Mucosa of stomach (tissue), 1 donor: Measurements from ENCODE around the gene OPCML.

Source experiments
- H3K27me3 ChIP-seq: one replicate; pipeline ENCODE4 v1.7.0; 2013; ENCODE audit warnings: mild to moderate bottlenecking, low read length; ENCODE audit not compliant: control insufficient read depth, insufficient read depth
- H3K36me3 ChIP-seq: one replicate; pipeline ENCODE4 v1.7.0; 2013; ENCODE audit warnings: low read length; ENCODE audit not compliant: control insufficient read depth, insufficient read depth
- H3K4me1 ChIP-seq: one replicate; pipeline ENCODE4 v1.7.0; 2013; ENCODE audit warnings: mild to moderate bottlenecking, low read length; ENCODE audit not compliant: control insufficient read depth, insufficient read depth
- H3K4me3 ChIP-seq: one replicate; pipeline ENCODE4 v1.7.0; 2013; ENCODE audit warnings: low read length
- H3K9ac ChIP-seq: one replicate; pipeline ENCODE4 v1.7.0; 2013; ENCODE audit warnings: mild to moderate bottlenecking, low read length, moderate library complexity
- H3K9me3 ChIP-seq: one replicate; pipeline ENCODE4 v1.7.0; 2013; ENCODE audit warnings: mild to moderate bottlenecking, low read length, moderate library complexity; ENCODE audit not compliant: control insufficient read depth
- donor health status: Pancreatic carcinoma.

Gene OPCML

DNA sequence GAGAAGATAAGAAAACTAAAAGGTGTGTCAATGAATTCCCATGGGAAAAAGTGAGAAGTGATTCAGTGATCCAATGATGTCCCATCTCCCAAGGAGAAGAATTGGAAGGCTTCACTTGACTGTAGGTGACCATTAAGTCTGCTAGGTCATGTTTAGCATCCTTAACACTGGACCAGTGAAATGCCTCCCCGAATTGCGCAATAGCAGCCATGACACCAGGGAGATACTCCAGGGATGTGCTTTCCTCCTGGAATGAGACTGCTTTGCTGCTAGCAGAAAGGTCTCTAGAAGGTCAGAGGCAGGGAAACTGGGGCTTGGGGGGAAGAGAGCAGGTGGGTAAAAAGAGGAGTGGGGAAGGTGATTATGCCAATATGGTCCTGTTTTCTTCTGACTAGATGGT, 364.3 kb downstream of the OPCML start:
- Histone ChIP-seq H3K4me1 (peaks cover 4% of the 10 kb centered on the region), H3K9ac (no peak overlapping the region), H3K4me3 (no peak overlapping the region), H3K9me3 (no peaks in the 10 kb centered on the region), H3K27me3 (no peaks in the 10 kb centered on the region), H3K36me3 (no peaks in the 10 kb centered on the region)

- peaks cover 15% of the 10 kb centered on the region for H3K4me1 ChIP-seq
- no peaks in the 10 kb centered on the region for H3K9me3 ChIP-seq
- H3K4me3 ChIP-seq: no peak overlapping the region
- no peak overlapping the region for H3K9ac ChIP-seq
- H3K36me3 ChIP-seq: no peaks in the 10 kb centered on the region
- H3K27me3 ChIP-seq: no peaks in the 10 kb centered on the region
Measured at GRCh38 chr11:133166662-133167061, 365.6 kb downstream of the OPCML start.

DNA sequence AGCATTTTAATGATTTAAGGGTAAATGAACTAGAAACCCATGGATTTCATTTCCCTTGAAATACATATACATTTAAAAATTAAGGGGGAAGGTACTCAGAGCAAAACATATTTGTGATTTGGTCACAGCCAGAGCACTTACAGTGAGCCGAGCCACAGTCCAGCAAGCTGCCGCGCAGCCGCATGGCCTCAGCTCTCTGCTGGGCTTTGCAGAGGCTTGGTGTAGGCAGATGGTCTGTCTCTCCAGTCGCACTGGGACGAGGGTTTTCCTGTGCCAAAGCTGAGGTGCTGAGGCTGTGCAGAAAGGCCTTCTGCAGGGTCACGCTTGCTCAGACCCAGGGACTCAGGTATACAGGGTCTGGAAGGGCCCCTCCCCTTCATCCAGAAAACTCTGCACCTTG, 367.3 kb downstream of the OPCML start:
- no peaks in the 10 kb centered on the region for H3K9me3 ChIP-seq
- no peaks in the 10 kb centered on the region for H3K27me3 ChIP-seq
- no peak overlapping the region for H3K4me3 ChIP-seq
- peaks cover 15% of the 10 kb centered on the region for H3K4me1 ChIP-seq
- no peaks in the 10 kb centered on the region for H3K36me3 ChIP-seq
- no peak overlapping the region for H3K9ac ChIP-seq

DNA sequence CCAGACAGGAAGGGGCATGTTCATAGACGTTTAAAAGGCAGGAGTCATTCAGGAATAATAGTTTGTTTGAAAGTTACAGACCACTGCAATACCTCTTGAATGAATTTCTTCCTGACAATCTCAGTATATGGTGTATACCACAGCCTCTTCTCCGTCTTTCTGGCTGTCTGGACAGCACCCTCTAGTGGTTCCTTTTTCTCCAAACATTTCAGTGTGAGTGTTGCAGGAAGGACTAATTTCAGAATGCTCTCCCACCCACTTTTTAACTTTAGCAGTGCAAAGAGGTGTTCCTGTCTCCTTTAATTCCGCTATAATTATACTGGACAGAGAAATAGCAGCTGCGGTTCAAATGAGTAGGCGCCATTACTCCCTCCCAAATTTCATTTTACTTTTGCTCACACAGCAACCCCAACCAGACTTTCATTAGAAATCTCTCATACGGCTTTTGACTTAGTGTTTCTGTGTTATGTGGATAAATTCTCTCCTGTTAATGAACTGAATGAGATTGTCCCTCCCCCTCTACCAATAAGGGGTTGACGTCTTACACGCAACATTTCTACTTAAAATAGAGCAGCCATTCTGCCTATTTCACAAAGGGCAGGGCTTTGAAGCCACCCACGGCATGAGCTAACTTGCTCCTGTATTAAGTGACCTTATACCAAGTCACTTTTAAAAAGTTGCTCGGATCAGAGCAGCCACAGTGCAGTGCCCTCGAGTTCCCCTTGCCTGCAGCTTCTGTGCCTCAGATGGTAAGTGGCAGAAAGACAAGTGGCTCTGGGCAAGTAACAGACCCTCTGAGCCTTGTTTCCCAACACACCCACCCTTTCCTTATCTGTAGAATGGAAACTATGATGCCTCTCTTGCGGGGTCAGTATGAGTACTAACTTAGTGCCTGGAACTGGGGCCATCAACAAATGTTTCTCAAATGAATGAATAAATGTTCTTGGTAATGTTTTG, 368.6 kb downstream of the OPCML start:
- no peaks in the 10 kb centered on the region for H3K9me3 ChIP-seq
- H3K4me1 ChIP-seq: peaks cover 15% of the 10 kb centered on the region
- H3K4me3 ChIP-seq: no peak overlapping the region
- no peak overlapping the region for H3K9ac ChIP-seq
- no peaks in the 10 kb centered on the region for H3K36me3 ChIP-seq
- no peaks in the 10 kb centered on the region for H3K27me3 ChIP-seq

- Histone ChIP-seq H3K9me3 (no peaks in the 10 kb centered on the region), H3K9ac (peak overlapping the region; percentile 5), H3K27me3 (peaks cover 5% of the 10 kb centered on the region), H3K4me1 (peaks cover 15% of the 10 kb centered on the region), H3K4me3 (no peak overlapping the region), H3K36me3 (no peaks in the 10 kb centered on the region)
Measured at GRCh38 chr11:133162227-133162626, 370.1 kb downstream of the OPCML start.

DNA sequence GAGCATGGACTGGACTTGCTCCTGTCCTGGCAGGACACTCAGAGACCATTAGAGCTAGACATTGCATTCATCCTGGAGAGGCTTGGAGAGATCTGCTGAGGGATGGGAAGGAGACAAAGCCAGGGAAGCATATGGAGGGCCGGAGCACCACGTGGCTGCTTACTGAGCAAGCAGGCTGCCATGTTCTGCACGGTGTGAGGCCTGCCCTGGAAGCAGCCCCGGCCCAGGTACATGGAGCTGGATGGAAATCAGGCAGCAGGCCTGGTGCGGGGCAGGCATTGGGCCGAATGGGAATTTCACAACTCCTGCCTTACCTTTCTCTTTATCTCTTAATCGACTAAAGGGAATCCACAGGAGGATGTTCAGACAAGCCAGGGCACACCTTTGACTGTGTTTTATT, 371.5 kb downstream of the OPCML start:
- H3K36me3 ChIP-seq: no peaks in the 10 kb centered on the region
- H3K27me3 ChIP-seq: peaks cover 14% of the 10 kb centered on the region

GRCh38 chr11:133156986-133157745, 375.1 kb downstream of the OPCML start:
- H3K9me3 ChIP-seq: no peaks in the 10 kb centered on the region
- peaks cover 18% of the 10 kb centered on the region for H3K27me3 ChIP-seq
- H3K36me3 ChIP-seq: no peaks in the 10 kb centered on the region
- H3K9ac ChIP-seq: no peak overlapping the region
- H3K4me3 ChIP-seq: no peak overlapping the region
- H3K4me1 ChIP-seq: peaks cover 3% of the 10 kb centered on the region

More for the DNA sequence above, 371.5 kb downstream of the OPCML start:
- H3K4me3 ChIP-seq: no peak overlapping the region
- H3K9me3 ChIP-seq: no peaks in the 10 kb centered on the region
- peaks cover 15% of the 10 kb centered on the region for H3K4me1 ChIP-seq
- H3K9ac ChIP-seq: no peak overlapping the region

- H3K4me3 ChIP-seq: no peak overlapping the region
- no peak overlapping the region for H3K9ac ChIP-seq
- H3K9me3 ChIP-seq: no peaks in the 10 kb centered on the region
- peaks cover 18% of the 10 kb centered on the region for H3K27me3 ChIP-seq
- H3K4me1 ChIP-seq: no peaks in the 10 kb centered on the region
- no peaks in the 10 kb centered on the region for H3K36me3 ChIP-seq
Measured at GRCh38 chr11:133154781-133155180, 377.5 kb downstream of the OPCML start.

DNA sequence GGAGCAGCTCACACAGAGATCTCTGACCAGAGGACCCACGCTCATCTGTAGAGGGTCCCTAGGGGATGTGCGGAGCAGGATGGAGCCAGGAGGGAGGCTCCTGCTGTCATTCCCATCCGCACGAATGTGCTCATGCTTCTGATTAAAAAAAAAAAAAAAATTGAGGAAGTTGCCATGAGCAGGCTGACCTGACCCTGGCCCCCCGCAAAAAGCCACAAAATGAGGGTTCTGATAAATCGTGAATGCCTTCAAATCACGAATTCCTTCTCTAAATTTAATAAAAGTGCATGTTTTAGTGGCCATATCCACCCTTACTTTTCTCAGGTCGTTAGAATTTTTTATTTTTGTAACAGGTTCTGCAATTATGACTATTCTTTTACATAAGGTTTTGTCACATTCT, 378.2 kb downstream of the OPCML start:
- Histone ChIP-seq H3K9ac (no peak overlapping the region), H3K27me3 (peaks cover 18% of the 10 kb centered on the region), H3K9me3 (no peaks in the 10 kb centered on the region), H3K4me3 (no peak overlapping the region), H3K4me1 (no peaks in the 10 kb centered on the region), H3K36me3 (no peaks in the 10 kb centered on the region)

GRCh38 chr11:133153031-133153430, 379.3 kb downstream of the OPCML start:
- Histone ChIP-seq H3K9me3 (no peaks in the 10 kb centered on the region), H3K36me3 (no peaks in the 10 kb centered on the region), H3K9ac (no peak overlapping the region), H3K4me1 (no peaks in the 10 kb centered on the region), H3K27me3 (peaks cover 18% of the 10 kb centered on the region), H3K4me3 (no peak overlapping the region)

DNA sequence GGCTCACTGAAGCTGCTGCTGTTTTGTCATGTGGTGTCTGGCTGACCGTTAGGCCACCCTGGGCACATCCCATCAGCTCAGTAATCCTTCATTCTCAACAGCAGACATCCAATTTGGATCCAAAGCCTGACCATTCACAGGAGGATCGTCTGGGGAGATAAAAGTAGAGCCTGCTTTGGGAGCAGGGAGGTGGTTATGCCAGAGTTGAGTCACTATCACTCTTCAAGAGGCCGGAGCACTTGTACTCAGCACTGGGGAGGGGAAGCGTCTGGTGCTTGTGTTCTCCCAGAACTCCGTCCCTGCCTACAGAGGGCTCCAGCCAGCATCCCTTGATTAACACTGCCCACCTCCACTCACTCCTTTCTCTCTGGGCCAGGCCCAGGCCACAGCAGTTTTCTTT, 382.6 kb downstream of the OPCML start:
- Histone ChIP-seq H3K36me3 (no peaks in the 10 kb centered on the region), H3K27me3 (peaks cover 4% of the 10 kb centered on the region), H3K4me1 (no peaks in the 10 kb centered on the region), H3K9me3 (no peaks in the 10 kb centered on the region), H3K4me3 (no peak overlapping the region), H3K9ac (no peak overlapping the region)

DNA sequence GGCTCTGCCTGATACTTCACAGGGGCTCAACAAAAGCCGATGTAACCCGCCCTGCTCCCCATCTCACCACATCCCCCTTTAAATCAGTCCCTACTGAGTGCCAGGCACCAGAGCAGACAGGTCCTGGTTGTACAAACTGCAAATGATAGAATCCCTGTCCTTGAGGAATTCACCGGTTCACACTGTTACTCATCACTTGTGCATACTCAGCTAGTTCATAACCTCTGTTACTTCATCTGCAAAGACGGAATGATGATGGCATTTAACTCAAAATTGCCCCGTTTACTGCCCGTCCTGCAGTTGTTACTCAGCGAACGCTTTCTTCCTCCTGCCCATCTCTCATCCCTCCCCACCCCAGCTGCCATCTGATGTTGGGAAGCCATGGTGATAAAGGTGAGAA, 384.7 kb downstream of the OPCML start:
- H3K9me3 ChIP-seq: no peaks in the 10 kb centered on the region
- H3K36me3 ChIP-seq: no peaks in the 10 kb centered on the region
- no peaks in the 10 kb centered on the region for H3K4me1 ChIP-seq
- no peak overlapping the region for H3K4me3 ChIP-seq
- H3K27me3 ChIP-seq: no peaks in the 10 kb centered on the region
- H3K9ac ChIP-seq: no peak overlapping the region
